ENCODE results near the gene VAMP2.

Gene VAMP2

DNA sequence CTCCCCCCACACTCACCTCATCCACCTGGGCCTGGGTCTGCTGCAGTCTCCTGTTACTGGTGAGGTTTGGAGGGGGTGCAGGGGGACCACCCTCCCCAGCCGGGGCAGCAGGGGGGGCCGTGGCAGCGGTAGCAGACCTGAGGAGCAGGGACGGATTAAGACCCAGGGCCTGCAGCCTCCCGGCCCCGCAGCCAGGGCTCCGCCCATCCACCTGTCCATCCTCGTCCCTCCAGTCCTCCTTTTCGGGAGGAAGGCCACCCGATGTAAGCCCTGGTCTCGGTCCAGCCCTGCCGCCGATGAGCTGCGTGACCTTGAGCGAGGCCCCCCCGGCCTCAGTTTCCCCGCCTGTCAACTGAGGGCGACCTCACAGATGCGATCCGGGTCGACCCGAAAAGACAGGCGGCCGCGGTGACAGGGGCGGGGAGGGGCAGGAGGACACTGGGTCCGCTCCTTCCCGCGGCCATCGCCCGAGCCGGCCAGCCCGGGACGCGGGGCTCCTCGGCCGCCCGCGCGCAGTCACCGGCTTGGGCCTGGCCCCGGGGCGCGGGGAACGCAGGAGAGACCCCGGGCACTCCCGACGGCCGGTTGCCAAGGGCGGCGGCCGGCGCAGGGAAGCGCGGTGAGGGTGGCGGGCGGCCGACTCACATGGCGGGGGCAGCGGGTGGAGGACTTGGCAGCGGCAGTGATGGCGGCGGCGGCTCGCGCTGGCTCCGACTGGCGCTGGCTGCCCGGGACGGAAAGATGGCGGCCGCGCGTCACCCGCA, at the start of gene VAMP2 (continued):
- TF ChIP-seq, protein P1, sequence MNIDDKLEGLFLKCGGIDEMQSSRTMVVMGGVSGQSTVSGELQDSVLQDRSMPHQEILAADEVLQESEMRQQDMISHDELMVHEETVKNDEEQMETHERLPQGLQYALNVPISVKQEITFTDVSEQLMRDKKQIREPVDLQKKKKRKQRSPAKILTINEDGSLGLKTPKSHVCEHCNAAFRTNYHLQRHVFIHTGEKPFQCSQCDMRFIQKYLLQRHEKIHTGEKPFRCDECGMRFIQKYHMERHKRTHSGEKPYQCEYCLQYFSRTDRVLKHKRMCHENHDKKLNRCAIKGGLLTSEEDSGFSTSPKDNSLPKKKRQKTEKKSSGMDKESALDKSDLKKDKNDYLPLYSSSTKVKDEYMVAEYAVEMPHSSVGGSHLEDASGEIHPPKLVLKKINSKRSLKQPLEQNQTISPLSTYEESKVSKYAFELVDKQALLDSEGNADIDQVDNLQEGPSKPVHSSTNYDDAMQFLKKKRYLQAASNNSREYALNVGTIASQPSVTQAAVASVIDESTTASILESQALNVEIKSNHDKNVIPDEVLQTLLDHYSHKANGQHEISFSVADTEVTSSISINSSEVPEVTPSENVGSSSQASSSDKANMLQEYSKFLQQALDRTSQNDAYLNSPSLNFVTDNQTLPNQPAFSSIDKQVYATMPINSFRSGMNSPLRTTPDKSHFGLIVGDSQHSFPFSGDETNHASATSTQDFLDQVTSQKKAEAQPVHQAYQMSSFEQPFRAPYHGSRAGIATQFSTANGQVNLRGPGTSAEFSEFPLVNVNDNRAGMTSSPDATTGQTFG (tag by site-specific recombination; IDR thresholded peaks at IDR 0.05; ENCODE audit: borderline replicate concordance) = no peak
- TF ChIP-seq, protein P2, sequence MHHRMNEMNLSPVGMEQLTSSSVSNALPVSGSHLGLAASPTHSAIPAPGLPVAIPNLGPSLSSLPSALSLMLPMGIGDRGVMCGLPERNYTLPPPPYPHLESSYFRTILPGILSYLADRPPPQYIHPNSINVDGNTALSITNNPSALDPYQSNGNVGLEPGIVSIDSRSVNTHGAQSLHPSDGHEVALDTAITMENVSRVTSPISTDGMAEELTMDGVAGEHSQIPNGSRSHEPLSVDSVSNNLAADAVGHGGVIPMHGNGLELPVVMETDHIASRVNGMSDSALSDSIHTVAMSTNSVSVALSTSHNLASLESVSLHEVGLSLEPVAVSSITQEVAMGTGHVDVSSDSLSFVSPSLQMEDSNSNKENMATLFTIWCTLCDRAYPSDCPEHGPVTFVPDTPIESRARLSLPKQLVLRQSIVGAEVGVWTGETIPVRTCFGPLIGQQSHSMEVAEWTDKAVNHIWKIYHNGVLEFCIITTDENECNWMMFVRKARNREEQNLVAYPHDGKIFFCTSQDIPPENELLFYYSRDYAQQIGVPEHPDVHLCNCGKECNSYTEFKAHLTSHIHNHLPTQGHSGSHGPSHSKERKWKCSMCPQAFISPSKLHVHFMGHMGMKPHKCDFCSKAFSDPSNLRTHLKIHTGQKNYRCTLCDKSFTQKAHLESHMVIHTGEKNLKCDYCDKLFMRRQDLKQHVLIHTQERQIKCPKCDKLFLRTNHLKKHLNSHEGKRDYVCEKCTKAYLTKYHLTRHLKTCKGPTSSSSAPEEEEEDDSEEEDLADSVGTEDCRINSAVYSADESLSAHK (tag by site-specific recombination; IDR thresholded peaks at IDR 0.05) = no peak
- TF ChIP-seq ZNF341 (tag by site-specific recombination; IDR thresholded peaks at IDR 0.05; ENCODE audit: low read depth) (peak; percentile 39; the same call in 1 of the 2 replicates), ZNF174 (tag by site-specific recombination; IDR thresholded peaks at IDR 0.05) (no peak), ZFHX2 (tag by site-specific recombination; conservative IDR thresholded peaks at IDR 0.05) (0 out of 2 replicates have a peak, but pooled peaks have one; percentile 47), ZNF239 (tag by site-specific recombination; IDR thresholded peaks at IDR 0.05) (no peak), EGR2 (tag by site-specific recombination; IDR thresholded peaks at IDR 0.05; ENCODE audit: low read depth) (peak; percentile 36; the same call in 1 of the 2 replicates), ZNF274 (IDR thresholded peaks at IDR 0.05; ENCODE audit: low read length) (no peak), ZNF274 (tag by site-specific recombination; IDR thresholded peaks at IDR 0.05; ENCODE audit: borderline replicate concordance) (no peak), ZNF596 (tag by site-specific recombination; IDR thresholded peaks at IDR 0.05) (peak; percentile 40), ZSCAN16 (tag by site-specific recombination; IDR thresholded peaks at IDR 0.05) (no peak), ZFP37 (tag by site-specific recombination; IDR thresholded peaks at IDR 0.05) (no peak), ZNF549 (tag by site-specific recombination; IDR thresholded peaks at IDR 0.05) (no peak), ZNF292 (tag by site-specific recombination; IDR thresholded peaks at IDR 0.05; ENCODE audit: borderline replicate concordance, low read depth) (no peak), SALL2 (tag by site-specific recombination; IDR thresholded peaks at IDR 0.05; ENCODE audit: borderline replicate concordance) (no peak), ZNF660 (tag by site-specific recombination; IDR thresholded peaks at IDR 0.05) (peak; percentile 72; the same call in 1 of the 2 replicates), ZNF670 (tag by site-specific recombination; IDR thresholded peaks at IDR 0.05; ENCODE audit: low read depth) (no peak), ZNF335 (tag by site-specific recombination; conservative IDR thresholded peaks at IDR 0.05) (peak; percentile 63), BCL11A (tag by site-specific recombination; IDR thresholded peaks at IDR 0.05; ENCODE audit: low read depth) (no peak), ZBTB1 (tag by site-specific recombination; IDR thresholded peaks at IDR 0.05) (no peak)
- TF ChIP-seq, protein P3, sequence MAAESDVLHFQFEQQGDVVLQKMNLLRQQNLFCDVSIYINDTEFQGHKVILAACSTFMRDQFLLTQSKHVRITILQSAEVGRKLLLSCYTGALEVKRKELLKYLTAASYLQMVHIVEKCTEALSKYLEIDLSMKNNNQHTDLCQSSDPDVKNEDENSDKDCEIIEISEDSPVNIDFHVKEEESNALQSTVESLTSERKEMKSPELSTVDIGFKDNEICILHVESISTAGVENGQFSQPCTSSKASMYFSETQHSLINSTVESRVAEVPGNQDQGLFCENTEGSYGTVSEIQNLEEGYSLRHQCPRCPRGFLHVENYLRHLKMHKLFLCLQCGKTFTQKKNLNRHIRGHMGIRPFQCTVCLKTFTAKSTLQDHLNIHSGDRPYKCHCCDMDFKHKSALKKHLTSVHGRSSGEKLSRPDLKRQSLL (tag by site-specific recombination; IDR thresholded peaks at IDR 0.05) = no peak

All from HEK293 (cell line).